Dermis blood vessel endothelial cell (primary cell): Measurements from ENCODE around the gene IL6ST. TPM values are rescaled to one million over a fixed set of nuclear protein-coding genes. Genes with fewer than 3 reads are reported as not detected.
A peak's percentile ranks its signal among the peaks of the same experiment; 100 is the strongest.
"Not testable (repeated sequence)": the region's sequence is repeated elsewhere in the genome, so short reads cannot be mapped to it uniquely, and the experiment has no call there.

Experiments used
- DNase-seq: peaks from one replicate; pipeline ENCODE4 v3.0.0; 2010
- total RNA-seq: library from RNA; depleted of rRNA; stranded (reverse); fragments of >200 nt; gene quantifications from 2 replicates; pipeline ENCODE4 v1.2.3, GENCODE V29; 2014

The IL6ST gene
- total RNA-seq, result 749 and 1,244 TPM in 2 replicates

- DNase-seq, result peak; percentile 88
These were observed at the start of gene IL6ST for GRCh38 chr5:55994495-55994997. Gene IL6ST, minus strand, starts transcription at chr5:55994963. Its CDS starts 18,685 bp downstream, at chr5:55976278.

- DNase-seq, result peak; percentile 48
These were observed 45.2 kb upstream of the IL6ST start for GRCh38 chr5:56039985-56040384.

- DNase-seq, result not testable (repeated sequence)
These were observed 43.4 kb upstream of the IL6ST start for GRCh38 chr5:56038206-56038605.

DNA sequence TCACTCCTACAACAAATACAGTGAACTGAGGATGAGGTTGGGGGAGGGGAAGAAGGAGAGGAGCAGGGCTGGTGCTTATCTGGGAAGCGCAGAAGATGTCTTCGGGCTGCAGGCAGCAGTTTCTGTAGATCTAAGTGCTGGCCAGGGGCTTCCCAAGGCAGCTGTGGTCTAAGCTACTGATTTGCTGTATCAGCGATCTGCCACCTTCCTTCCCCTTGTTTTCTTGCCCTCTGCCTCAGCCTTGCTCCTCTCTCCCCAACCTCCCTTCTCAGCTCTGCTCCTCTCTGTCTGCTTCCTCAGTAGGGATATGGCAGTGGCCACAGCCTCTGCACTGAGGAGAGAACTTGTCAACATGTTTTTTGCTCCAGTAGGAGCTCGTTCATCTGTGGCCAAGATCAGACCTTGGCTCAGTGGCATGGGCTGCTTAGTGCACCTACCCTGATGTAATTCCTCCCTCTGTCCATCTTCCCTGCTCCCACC is 42.8 kb upstream of the IL6ST start:
- DNase-seq, result no peak

DNA sequence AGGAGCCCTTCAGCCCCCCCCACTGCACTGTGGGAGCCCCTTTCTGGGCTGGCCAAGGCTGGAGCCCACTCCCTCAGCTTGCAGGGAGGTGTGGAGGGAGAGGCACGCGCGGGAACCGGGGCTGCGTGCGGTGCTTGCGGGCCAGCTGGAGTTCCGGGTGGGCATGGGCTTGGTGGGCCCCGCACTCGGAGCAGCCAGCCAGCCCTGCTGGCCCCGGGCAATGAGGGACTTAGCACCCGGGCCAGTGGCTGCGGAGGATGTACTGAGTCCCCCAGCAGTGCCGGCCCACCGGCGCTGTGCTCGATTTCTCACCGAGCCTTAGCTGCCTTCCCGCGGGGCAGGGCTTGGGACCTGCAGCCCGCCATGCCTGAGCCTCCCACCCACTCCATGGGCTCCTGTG is 40.6 kb upstream of the IL6ST start:
- DNase-seq, result not testable (repeated sequence)

GRCh38 chr5:56029871-56030630 is 35.3 kb upstream of the IL6ST start:
- DNase-seq, result not testable (repeated sequence)

DNA sequence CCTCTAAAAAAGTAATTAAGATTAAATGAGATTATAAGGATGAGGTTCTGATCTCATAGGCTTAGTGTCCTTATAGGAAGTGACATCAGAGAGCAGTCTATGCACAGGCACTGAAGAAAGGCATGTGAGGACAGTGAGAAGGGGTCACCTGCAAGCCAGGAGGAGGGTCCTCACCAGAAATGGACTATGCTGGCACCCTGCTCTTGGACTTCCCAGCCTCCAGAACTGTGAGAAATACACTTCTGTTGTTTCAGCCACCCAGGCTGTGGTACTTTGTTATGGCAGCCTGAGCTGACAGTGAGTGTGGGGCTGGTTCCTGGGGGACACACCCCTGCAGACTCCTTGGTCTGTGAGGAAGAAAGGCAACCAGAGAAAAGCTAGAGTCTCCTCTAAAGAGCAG is 34.7 kb upstream of the IL6ST start:
- DNase-seq, result no peak

- DNase-seq, result no peak
These were observed 33.9 kb upstream of the IL6ST start for GRCh38 chr5:56028708-56029107.

DNA sequence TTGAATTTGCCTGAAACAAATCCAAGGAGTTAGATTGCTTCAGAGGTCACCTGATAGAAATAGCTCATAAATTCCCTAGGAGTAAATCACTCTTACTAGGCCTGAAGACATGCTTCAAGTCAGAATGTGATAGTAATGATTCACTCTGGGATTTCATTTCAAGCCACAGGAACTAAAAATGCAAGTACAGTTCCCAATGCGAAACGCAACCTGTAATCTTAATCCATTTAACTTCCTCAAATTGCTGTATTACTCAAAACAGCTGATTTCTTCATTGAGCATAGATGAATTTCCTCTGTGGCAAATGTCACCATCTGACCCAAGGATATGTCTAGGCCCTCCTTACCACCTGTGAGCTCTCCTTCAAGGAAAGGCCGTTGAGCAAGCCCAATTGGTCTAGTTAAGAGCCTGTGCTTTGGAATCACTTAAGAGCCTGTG is 32.1 kb upstream of the IL6ST start:
- no peak for DNase-seq

GRCh38 chr5:56025151-56025885 is 30.6 kb upstream of the IL6ST start:
- DNase-seq, result no peak

DNA sequence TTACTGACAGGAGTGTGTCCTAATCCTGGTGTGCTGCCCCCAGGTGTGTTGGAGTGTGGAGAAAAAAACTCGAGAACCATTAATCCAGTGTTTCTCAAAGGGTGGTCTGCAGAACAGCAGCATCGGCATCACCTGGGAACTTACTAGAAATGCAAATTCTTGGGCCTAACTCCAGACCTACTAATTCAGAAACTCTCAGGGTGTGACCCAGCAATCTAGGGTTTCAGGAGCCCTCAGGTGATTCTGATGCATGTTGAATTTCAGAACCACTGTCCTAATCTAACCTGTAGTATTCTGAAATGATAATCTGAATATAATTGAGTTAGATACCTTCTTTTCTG is 30.0 kb upstream of the IL6ST start:
- no peak for DNase-seq

GRCh38 chr5:56023296-56023695 is 28.5 kb upstream of the IL6ST start:
- DNase-seq, result no peak

GRCh38 chr5:56019306-56020272 is 24.8 kb upstream of the IL6ST start:
- no peak for DNase-seq

- no peak for DNase-seq
These were observed 24.1 kb upstream of the IL6ST start for GRCh38 chr5:56018832-56019231.

DNA sequence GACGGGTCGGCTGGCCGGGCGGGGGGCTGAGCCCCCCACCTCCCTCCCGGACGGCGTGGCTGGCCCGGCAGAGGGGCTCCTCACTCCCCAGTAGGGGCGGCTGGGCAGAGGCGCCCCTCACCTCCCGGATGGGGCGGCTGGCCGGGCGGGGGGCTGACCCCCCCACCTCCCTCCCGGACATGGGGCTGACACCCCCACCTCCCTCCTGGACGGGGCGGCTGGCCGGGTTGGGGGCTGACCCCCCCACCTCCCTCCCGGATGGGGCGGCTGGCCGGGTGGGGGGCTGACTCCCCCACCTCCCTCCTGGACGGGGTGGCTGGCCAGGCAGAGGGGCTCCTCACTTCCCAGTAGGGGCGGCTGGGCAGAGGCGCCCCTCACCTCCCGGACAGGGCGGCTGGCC is 19.9 kb upstream of the IL6ST start:
- DNase-seq, result not testable (repeated sequence)

DNA sequence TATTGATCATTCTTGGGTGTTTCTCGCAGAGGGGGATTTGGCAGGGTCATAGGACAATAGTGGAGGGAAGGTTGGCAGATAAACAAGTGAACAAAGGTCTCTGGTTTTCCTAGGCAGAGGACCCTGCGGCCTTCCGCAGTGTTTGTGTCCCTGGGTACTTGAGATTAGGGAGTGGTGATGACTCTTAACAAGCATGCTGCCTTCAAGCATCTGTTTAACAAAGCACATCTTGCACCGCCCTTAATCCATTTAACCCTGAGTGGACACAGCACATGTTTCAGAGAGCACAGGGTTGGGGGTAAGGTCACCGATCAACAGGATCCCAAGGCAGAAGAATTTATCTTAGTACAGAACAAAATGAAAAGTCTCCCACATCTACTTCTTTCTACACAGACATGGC is 19.2 kb upstream of the IL6ST start:
- not testable (repeated sequence) for DNase-seq

DNA sequence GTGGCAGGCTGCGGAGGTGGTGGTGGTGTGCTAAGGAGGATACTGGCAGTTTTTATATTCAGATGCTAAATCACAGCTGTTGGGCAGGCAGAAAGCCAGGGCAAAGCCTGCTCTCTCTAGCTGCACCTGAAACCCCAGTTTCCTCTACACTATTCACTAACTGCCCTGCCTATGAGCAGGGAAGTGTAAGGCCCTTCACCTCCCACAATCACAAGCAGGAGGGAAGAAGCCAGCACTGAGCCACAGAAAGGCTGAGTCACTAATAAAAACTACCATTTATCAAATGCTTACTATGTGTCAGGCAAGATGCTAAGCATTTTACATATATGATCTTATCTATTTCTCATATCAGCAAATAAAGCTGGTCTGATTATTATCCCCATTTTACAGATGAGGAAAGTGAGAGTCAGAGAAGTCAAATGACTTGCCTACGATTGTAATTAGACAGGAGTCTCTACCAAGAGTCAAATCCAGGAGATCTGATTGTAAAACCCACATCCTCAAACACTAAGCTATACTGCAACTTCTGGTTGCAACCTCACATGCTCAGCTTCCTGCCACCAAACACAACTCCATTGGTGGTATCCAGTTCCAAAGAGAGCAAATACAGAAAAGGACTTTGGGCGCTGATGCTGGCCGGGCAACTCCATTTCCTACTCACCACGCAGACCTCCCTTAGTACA is 17.7 kb upstream of the IL6ST start:
- DNase-seq, result peak; percentile 32

- DNase-seq, result peak; percentile 65
These were observed 17.1 kb upstream of the IL6ST start for GRCh38 chr5:56011835-56012234.

DNA sequence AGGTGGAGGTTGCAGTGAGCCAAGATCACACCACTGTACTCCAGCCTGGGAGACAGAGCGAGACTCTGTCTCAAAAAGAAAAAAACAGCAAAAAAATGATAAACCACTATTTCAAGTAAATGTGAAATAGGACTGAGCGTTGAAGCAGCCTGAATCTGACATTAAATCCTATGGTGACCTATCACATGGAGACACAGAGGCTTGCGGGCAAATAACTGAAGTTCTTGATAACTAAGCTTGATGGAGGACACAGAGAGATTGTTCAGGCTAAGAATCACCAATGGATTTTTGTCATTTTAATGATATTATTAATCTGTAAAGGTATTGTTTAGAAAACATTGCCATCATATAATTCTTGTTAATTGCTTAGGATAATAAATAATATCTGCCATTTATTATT is 15.7 kb upstream of the IL6ST start:
- DNase-seq, result no peak

DNA sequence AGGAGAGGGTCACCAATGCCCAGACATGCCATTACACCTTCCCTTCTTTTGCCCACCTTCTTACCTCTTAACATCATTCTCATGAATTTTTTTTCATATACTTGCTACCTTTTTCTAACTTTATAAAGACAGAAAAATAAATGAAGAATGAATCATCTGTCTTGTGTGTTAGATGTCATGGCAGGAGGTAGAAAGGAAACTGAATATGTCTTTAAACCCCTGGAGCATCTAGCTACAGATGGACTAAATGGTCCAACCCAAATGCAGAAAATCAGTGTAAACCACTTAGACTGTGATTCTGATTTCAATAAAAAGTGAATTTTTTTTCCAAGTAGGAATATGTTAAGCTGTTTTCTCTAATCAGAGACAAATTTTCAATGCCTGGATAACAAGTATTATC is 11.8 kb upstream of the IL6ST start:
- DNase-seq, result no peak

GRCh38 chr5:56006094-56006493 is 11.3 kb upstream of the IL6ST start:
- DNase-seq, result no peak

- no peak for DNase-seq
These were observed 10.1 kb upstream of the IL6ST start for GRCh38 chr5:56004874-56005273.
